Effector memory CD4-positive, alpha-beta T cell (primary cell): Measurements from ENCODE around the gene BACE2.

ENCODE experiments used
- DNase-seq, 3 donors: peaks; one replicate each; pipeline ENCODE4 v3.0.0-alpha.2; 2020
- H3K27ac ChIP-seq: 2 replicates; pipeline ENCODE4 v1.7.0; 2013; ENCODE audit warnings: mild to moderate bottlenecking, low read length, moderate library complexity; ENCODE audit not compliant: insufficient read depth, poor library complexity, severe bottlenecking
- H3K27me3 ChIP-seq: replicated peaks from 2 replicates; pipeline ENCODE4 v1.7.0; 2013; ENCODE audit warnings: mild to moderate bottlenecking, low read length; ENCODE audit not compliant: insufficient read depth, control insufficient read depth, poor library complexity, severe bottlenecking
- H3K36me3 ChIP-seq: 2 replicates; pipeline ENCODE4 v1.7.0; 2013; ENCODE audit warnings: mild to moderate bottlenecking, low read length, moderate library complexity; ENCODE audit not compliant: control insufficient read depth, insufficient read depth
- H3K4me1 ChIP-seq: 2 replicates; pipeline ENCODE4 v1.7.0; 2013; ENCODE audit warnings: low read length, mild to moderate bottlenecking; ENCODE audit not compliant: control insufficient read depth, insufficient read depth, poor library complexity, severe bottlenecking
- H3K4me3 ChIP-seq: 2 replicates; pipeline ENCODE4 v1.7.0; 2013; ENCODE audit warnings: low read length, low read depth, mild to moderate bottlenecking; ENCODE audit not compliant: insufficient read depth, poor library complexity, severe bottlenecking
- H3K9me3 ChIP-seq: 2 replicates; pipeline ENCODE4 v1.7.0; 2013; ENCODE audit warnings: mild to moderate bottlenecking, low read length, moderate library complexity; ENCODE audit not compliant: control insufficient read depth

The BACE2 gene

GRCh38 chr21:41315726-41316125 is 147.8 kb downstream of the BACE2 start:
- Histone ChIP-seq H3K27ac (no peak overlapping the region), H3K27me3 (peaks cover 23% of the 10 kb centered on the region), H3K4me3 (no peak overlapping the region), H3K9me3 (no peaks in the 10 kb centered on the region), H3K36me3 (no peaks in the 10 kb centered on the region), H3K4me1 (peaks cover 5% of the 10 kb centered on the region)
- no peak for DNase-seq

- Histone ChIP-seq H3K27me3 (peaks cover 23% of the 10 kb centered on the region), H3K36me3 (no peaks in the 10 kb centered on the region), H3K4me1 (peaks cover 5% of the 10 kb centered on the region), H3K9me3 (no peaks in the 10 kb centered on the region), H3K4me3 (no peak within 1 kb of the TSS), H3K27ac (no peak within 1 kb of the TSS)
- no peak for DNase-seq
These were observed 148.5 kb downstream of the BACE2 start, which contains the start of gene FAM3B for GRCh38 chr21:41316200-41317062. TSS of gene FAM3B (plus strand) at chr21:41316801. CDS start at chr21:41316880, 79 bp downstream.

GRCh38 chr21:41317063-41317392 is 149.1 kb downstream of the BACE2 start:
- H3K27ac ChIP-seq, result no peak overlapping the region
- peaks cover 23% of the 10 kb centered on the region for H3K27me3 ChIP-seq
- H3K4me3 ChIP-seq, result no peak overlapping the region
- no peaks in the 10 kb centered on the region for H3K36me3 ChIP-seq
- peaks cover 5% of the 10 kb centered on the region for H3K4me1 ChIP-seq
- no peak for DNase-seq
- no peaks in the 10 kb centered on the region for H3K9me3 ChIP-seq

GRCh38 chr21:41317458-41317857 is 149.5 kb downstream of the BACE2 start:
- no peaks in the 10 kb centered on the region for H3K36me3 ChIP-seq
- H3K27me3 ChIP-seq, result peaks cover 23% of the 10 kb centered on the region

GRCh38 chr21:41318218-41318617 is 150.3 kb downstream of the BACE2 start:
- Histone ChIP-seq H3K36me3 (no peaks in the 10 kb centered on the region), H3K4me1 (peaks cover 5% of the 10 kb centered on the region), H3K4me3 (no peak overlapping the region), H3K27ac (no peak overlapping the region), H3K9me3 (no peaks in the 10 kb centered on the region), H3K27me3 (peaks cover 23% of the 10 kb centered on the region)
- no peak for DNase-seq

More at GRCh38 chr21:41317458-41317857, 149.5 kb downstream of the BACE2 start:
- no peak overlapping the region for H3K27ac ChIP-seq
- H3K9me3 ChIP-seq, result no peaks in the 10 kb centered on the region
- peaks cover 5% of the 10 kb centered on the region for H3K4me1 ChIP-seq
- no peak overlapping the region for H3K4me3 ChIP-seq
- DNase-seq, result no peak

- H3K9me3 ChIP-seq, result no peaks in the 10 kb centered on the region
- no peaks in the 10 kb centered on the region for H3K36me3 ChIP-seq
- DNase-seq, result no peak
- no peak overlapping the region for H3K27ac ChIP-seq
- no peak overlapping the region for H3K4me3 ChIP-seq
- H3K4me1 ChIP-seq, result peaks cover 5% of the 10 kb centered on the region
- peaks cover 23% of the 10 kb centered on the region for H3K27me3 ChIP-seq
These were observed 151.3 kb downstream of the BACE2 start for GRCh38 chr21:41319273-41319672.

GRCh38 chr21:41321211-41321907 is 153.4 kb downstream of the BACE2 start:
- H3K4me3 ChIP-seq, result no peak overlapping the region
- peaks cover 5% of the 10 kb centered on the region for H3K4me1 ChIP-seq
- DNase-seq, result no peak
- peaks cover 17% of the 10 kb centered on the region for H3K27me3 ChIP-seq
- no peak overlapping the region for H3K27ac ChIP-seq
- no peaks in the 10 kb centered on the region for H3K9me3 ChIP-seq
- no peaks in the 10 kb centered on the region for H3K36me3 ChIP-seq

GRCh38 chr21:41321908-41322495 is 154.0 kb downstream of the BACE2 start:
- no peak for DNase-seq
- Histone ChIP-seq H3K36me3 (no peaks in the 10 kb centered on the region), H3K4me3 (no peak overlapping the region), H3K9me3 (no peaks in the 10 kb centered on the region), H3K4me1 (no peaks in the 10 kb centered on the region), H3K27ac (no peak overlapping the region), H3K27me3 (peaks cover 12% of the 10 kb centered on the region)

- H3K4me3 ChIP-seq, result no peak overlapping the region
- H3K36me3 ChIP-seq, result no peaks in the 10 kb centered on the region
- no peaks in the 10 kb centered on the region for H3K9me3 ChIP-seq
- H3K27ac ChIP-seq, result no peak overlapping the region
- H3K27me3 ChIP-seq, result peaks cover 5% of the 10 kb centered on the region
- H3K4me1 ChIP-seq, result no peaks in the 10 kb centered on the region
- DNase-seq, result no peak
These were observed 154.8 kb downstream of the BACE2 start for GRCh38 chr21:41322496-41323382.
